Measurements from ENCODE around the gene RTN1.

- TF ChIP-seq CTCF (IDR thresholded peaks at IDR 0.05), result no peak
- TF ChIP-seq REST (IDR thresholded peaks at IDR 0.05; ENCODE audit: insufficient read depth in 1 of 2, low read depth in 2 of 2, low read length in 1 of 2), result no peak
Measured at GRCh38 chr14:59705245-59705644, 165.3 kb downstream of the RTN1 start.

All from Panc1 (cell line).